Lower leg skin (tissue), 3 donors: Measurements from ENCODE around the gene REP15.

Experiments
- POLR2A ChIP-seq, 2 donors: fragments of 450-650 bp; IDR thresholded peaks; one replicate each; pipeline ENCODE4 v1.6.1; 2016 to 2017; ENCODE audit warnings: antibody characterized with exemption in 2 of 2, mild to moderate bottlenecking in 1 of 2, moderate library complexity in 1 of 2
- TF ChIP-seq, protein P1 (sequence below), 3 donors: fragments of 450-650 bp; IDR thresholded peaks; one replicate each; pipeline ENCODE4 v1.5.1; 2016; ENCODE audit warnings: antibody characterized with exemption in 3 of 3, mild to moderate bottlenecking in 3 of 3, moderate library complexity in 2 of 3

GRCh38 chr12:27696864-27697564 lies 767 bp downstream of the REP15 start:
- TF ChIP-seq, protein P1, sequence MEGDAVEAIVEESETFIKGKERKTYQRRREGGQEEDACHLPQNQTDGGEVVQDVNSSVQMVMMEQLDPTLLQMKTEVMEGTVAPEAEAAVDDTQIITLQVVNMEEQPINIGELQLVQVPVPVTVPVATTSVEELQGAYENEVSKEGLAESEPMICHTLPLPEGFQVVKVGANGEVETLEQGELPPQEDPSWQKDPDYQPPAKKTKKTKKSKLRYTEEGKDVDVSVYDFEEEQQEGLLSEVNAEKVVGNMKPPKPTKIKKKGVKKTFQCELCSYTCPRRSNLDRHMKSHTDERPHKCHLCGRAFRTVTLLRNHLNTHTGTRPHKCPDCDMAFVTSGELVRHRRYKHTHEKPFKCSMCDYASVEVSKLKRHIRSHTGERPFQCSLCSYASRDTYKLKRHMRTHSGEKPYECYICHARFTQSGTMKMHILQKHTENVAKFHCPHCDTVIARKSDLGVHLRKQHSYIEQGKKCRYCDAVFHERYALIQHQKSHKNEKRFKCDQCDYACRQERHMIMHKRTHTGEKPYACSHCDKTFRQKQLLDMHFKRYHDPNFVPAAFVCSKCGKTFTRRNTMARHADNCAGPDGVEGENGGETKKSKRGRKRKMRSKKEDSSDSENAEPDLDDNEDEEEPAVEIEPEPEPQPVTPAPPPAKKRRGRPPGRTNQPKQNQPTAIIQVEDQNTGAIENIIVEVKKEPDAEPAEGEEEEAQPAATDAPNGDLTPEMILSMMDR (IDR thresholded peaks at IDR 0.05), result no peak
- TF ChIP-seq POLR2A (IDR thresholded peaks at IDR 0.05), result no peak
